ENCODE measurements around the gene INSM2. TPM values are rescaled to one million over a fixed set of nuclear protein-coding genes. Genes with fewer than 3 reads are reported as not detected.

The INSM2 gene
- total and polyA plus RNA-seq, 2 of the 13 experiments (the other 11 are each of a cell fraction or from before 2014, with no cell fraction given), result not detected

DNA sequence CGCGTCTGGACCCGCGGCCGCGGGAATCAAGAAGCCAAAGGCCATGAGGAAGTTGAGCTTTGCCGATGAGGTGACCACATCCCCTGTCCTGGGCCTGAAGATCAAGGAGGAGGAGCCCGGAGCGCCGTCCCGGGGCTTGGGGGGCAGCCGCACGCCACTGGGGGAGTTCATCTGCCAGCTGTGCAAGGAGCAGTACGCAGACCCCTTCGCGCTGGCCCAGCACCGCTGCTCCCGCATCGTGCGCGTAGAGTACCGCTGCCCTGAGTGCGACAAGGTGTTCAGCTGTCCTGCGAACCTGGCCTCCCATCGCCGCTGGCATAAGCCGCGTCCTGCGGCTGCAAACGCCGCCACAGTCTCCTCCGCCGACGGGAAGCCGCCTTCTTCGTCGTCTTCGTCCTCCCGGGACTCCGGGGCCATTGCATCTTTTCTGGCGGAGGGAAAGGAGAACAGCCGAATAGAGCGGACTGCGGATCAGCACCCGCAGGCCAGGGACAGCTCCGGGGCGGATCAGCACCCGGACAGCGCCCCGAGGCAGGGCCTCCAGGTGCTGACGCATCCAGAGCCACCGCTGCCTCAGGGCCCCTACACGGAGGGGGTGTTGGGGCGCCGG, 1.0 kb downstream of the INSM2 start (continued):
- TF ChIP-seq, protein P1, sequence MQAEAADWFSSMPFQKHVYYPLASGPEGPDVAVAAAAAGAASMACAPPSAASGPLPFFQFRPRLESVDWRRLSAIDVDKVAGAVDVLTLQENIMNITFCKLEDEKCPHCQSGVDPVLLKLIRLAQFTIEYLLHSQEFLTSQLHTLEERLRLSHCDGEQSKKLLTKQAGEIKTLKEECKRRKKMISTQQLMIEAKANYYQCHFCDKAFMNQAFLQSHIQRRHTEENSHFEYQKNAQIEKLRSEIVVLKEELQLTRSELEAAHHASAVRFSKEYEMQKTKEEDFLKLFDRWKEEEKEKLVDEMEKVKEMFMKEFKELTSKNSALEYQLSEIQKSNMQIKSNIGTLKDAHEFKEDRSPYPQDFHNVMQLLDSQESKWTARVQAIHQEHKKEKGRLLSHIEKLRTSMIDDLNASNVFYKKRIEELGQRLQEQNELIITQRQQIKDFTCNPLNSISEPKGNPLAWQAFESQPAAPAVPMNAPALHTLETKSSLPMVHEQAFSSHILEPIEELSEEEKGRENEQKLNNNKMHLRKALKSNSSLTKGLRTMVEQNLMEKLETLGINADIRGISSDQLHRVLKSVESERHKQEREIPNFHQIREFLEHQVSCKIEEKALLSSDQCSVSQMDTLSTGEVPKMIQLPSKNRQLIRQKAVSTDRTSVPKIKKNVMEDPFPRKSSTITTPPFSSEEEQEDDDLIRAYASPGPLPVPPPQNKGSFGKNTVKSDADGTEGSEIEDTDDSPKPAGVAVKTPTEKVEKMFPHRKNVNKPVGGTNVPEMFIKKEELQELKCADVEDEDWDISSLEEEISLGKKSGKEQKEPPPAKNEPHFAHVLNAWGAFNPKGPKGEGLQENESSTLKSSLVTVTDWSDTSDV (CRISPR knock-in tag; IDR thresholded peaks at IDR 0.05), result peak; percentile 100
- TF ChIP-seq, protein P2, sequence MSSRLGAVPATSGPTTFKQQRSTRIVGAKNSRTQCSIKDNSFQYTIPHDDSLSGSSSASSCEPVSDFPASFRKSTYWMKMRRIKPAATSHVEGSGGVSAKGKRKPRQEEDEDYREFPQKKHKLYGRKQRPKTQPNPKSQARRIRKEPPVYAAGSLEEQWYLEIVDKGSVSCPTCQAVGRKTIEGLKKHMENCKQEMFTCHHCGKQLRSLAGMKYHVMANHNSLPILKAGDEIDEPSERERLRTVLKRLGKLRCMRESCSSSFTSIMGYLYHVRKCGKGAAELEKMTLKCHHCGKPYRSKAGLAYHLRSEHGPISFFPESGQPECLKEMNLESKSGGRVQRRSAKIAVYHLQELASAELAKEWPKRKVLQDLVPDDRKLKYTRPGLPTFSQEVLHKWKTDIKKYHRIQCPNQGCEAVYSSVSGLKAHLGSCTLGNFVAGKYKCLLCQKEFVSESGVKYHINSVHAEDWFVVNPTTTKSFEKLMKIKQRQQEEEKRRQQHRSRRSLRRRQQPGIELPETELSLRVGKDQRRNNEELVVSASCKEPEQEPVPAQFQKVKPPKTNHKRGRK (CRISPR knock-in tag; IDR thresholded peaks at IDR 0.05), result peak; percentile 98
- no peak for TF ChIP-seq SMC3 (IDR thresholded peaks at IDR 0.05; ENCODE audit: low read length)
- peak; percentile 99 for TF ChIP-seq RFXANK (CRISPR knock-in tag; IDR thresholded peaks at IDR 0.05)
- peak; percentile 100 for TF ChIP-seq KMT2A (CRISPR knock-in tag; IDR thresholded peaks at IDR 0.05)
- peak; percentile 73 for TF ChIP-seq RFX5 (IDR thresholded peaks at IDR 0.05; ENCODE audit: low read depth, low read length)
- peak; percentile 94 for TF ChIP-seq PHF21A (CRISPR knock-in tag; IDR thresholded peaks at IDR 0.05)
- peak; percentile 100 for TF ChIP-seq ZNF431 (CRISPR knock-in tag; IDR thresholded peaks at IDR 0.05; ENCODE audit: borderline replicate concordance, low read depth)
- peak; percentile 100 for TF ChIP-seq ZNF350 (CRISPR knock-in tag; IDR thresholded peaks at IDR 0.05; ENCODE audit: borderline replicate concordance, low read depth)
- TF ChIP-seq, protein P3, sequence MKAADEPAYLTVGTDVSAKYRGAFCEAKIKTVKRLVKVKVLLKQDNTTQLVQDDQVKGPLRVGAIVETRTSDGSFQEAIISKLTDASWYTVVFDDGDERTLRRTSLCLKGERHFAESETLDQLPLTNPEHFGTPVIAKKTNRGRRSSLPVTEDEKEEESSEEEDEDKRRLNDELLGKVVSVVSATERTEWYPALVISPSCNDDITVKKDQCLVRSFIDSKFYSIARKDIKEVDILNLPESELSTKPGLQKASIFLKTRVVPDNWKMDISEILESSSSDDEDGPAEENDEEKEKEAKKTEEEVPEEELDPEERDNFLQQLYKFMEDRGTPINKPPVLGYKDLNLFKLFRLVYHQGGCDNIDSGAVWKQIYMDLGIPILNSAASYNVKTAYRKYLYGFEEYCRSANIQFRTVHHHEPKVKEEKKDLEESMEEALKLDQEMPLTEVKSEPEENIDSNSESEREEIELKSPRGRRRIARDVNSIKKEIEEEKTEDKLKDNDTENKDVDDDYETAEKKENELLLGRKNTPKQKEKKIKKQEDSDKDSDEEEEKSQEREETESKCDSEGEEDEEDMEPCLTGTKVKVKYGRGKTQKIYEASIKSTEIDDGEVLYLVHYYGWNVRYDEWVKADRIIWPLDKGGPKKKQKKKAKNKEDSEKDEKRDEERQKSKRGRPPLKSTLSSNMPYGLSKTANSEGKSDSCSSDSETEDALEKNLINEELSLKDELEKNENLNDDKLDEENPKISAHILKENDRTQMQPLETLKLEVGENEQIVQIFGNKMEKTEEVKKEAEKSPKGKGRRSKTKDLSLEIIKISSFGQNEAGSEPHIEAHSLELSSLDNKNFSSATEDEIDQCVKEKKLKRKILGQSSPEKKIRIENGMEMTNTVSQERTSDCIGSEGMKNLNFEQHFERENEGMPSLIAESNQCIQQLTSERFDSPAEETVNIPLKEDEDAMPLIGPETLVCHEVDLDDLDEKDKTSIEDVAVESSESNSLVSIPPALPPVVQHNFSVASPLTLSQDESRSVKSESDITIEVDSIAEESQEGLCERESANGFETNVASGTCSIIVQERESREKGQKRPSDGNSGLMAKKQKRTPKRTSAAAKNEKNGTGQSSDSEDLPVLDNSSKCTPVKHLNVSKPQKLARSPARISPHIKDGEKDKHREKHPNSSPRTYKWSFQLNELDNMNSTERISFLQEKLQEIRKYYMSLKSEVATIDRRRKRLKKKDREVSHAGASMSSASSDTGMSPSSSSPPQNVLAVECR (CRISPR knock-in tag; IDR thresholded peaks at IDR 0.05; ENCODE audit: borderline replicate concordance), result peak; percentile 100
- TF ChIP-seq GZF1 (CRISPR knock-in tag; IDR thresholded peaks at IDR 0.05), result peak; percentile 99
- TF ChIP-seq BRD4 (CRISPR knock-in tag; IDR thresholded peaks at IDR 0.05), result peak; percentile 100
- TF ChIP-seq TOPORS (CRISPR knock-in tag; IDR thresholded peaks at IDR 0.05), result peak; percentile 100
- no peak for TF ChIP-seq ZNF282 (IDR thresholded peaks at IDR 0.05; ENCODE audit: partially characterized antibody)
- 0 out of 2 replicates have a peak, but pooled peaks have one; percentile 73 for TF ChIP-seq ZFP62 (CRISPR knock-in tag; IDR thresholded peaks at IDR 0.05)
- peak; percentile 98 for TF ChIP-seq MAFG (CRISPR knock-in tag; IDR thresholded peaks at IDR 0.05)
- TF ChIP-seq, protein P4, sequence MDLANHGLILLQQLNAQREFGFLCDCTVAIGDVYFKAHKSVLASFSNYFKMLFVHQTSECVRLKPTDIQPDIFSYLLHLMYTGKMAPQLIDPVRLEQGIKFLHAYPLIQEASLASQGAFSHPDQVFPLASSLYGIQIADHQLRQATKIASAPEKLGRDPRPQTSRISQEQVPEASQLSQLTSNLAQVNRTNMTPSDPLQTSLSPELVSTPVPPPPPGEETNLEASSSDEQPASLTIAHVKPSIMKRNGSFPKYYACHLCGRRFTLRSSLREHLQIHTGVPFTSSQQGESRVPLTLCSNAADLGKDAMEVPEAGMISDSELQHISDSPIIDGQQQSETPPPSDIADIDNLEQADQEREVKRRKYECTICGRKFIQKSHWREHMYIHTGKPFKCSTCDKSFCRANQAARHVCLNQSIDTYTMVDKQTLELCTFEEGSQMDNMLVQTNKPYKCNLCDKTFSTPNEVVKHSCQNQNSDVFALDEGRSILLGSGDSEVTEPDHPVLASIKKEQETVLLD (CRISPR knock-in tag; IDR thresholded peaks at IDR 0.05; ENCODE audit: low read depth), result peak; percentile 100

Data from HepG2 (cell line).